NCI-H345 treated with DMSO at 0.1 percent for 48 hours (cell line): Measurements from ENCODE around the gene RHOB.
"Not testable (repeated sequence)": the region's sequence is repeated elsewhere in the genome, so short reads cannot be mapped to it uniquely, and the experiment has no call there.

ENCODE experiments used
- DNase-seq: peaks from one replicate; lab custom pipeline; 2025; ENCODE audit not compliant: unreplicated experiment; lab: John Stamatoyannopoulos, UW

The RHOB gene

DNA sequence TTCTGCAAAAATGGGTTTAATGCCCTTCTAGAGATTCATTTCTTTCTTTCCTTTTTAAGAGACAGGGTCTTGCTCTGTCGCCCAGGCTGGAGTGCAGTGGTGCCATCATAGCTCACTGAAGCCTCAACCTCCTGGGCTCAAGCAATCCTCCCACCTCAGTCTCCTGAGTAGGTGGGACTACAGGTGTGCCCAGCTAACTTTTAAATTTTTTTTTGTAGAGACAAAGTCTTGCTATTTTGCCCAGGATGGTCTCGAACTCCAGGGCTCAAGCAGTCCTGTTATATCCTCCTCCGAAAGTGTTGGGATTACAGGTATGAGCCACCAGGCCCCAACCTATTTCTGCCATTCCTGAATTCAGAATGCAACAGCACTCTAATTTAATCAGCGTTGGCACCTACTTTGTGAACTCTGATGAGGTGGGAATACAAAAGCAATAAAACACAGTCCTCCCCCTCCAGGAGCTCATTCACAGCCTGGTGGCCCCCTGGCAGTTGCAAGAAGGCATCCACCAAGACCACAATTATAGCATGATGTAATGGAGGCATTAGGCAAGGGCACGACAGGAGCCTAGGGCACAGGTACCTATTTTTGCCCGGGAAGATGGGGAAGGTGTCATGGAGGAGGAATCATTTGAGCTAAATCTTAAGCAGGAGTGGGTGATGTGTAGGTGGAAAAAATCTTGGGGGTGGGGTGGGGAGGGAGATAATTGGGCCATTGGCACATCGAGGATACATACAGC is 5.1 kb downstream of the RHOB start:
- DNase-seq, result no peak

GRCh38 chr2:20452551-20452950 is 5.7 kb downstream of the RHOB start:
- DNase-seq, result no peak

GRCh38 chr2:20453087-20453486 is 6.2 kb downstream of the RHOB start:
- no peak for DNase-seq

DNA sequence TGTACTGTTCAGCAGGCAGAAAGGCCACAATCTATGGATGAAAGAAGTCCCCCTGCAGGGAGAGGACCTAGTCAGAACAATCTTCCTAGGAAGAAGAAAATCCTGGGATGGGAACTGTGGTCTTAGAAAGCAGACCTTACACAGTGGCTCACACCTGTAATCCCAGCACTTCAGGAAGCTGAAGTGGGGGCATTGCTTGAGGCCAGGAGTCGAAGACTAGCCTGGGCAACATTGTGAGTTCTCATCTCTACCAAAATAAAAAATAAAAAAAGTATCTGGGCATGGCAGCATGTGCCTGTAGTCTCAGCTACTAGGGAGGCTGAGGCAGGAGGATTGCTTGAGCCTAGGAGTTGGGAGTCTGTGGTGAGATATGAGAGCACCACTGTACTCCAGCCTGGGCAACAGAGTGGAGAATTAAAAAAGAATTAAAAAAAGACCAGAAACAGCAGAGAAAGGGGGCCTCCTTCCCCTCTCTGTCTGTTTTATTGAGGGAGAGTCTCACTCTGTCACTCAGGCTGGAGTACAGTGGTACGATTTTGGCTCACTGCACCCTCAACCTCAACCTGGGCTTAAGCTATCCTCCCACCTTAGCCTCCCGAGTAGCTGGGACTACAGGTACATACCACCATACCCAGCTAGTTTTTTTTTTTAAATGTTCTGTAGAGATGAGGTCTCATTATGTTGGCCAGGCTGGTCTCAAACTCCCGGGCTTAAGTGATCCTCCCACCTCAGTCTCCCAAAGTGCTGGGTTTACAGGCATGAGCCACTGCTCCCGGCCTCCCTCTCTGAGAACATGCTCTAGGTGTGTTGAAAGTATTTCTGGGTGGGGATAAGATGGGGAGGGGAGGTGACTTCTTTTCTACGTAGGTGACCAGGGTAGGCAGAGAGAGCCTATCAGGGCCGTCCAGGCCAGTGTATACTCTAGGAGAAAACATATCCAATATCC is 7.4 kb downstream of the RHOB start:
- DNase-seq, result no peak

GRCh38 chr2:20455076-20455587 is 8.3 kb downstream of the RHOB start:
- no peak for DNase-seq

DNA sequence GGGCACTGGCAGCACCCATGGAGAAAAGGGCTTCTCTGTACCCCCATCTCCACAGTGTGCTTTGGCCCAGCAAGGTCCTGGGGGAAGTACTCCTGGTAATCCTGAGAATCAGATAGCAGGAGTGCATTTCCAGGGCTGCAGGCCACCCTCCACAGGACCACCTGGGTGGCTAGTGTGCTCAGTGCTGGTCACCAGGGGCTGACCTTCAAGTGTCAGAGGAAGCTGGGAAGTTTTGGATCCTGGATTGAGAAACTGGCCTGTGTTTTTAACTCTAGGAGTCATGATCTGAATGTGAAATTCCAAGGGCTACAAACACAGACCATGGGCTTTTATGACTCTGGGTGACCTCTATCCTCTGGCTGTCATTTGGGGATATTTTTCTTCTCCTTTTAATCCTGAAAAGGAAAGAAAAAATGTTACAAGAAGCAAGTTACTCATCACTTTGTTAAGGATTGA is 9.3 kb downstream of the RHOB start:
- DNase-seq, result no peak

GRCh38 chr2:20456636-20457426 is 10.0 kb downstream of the RHOB start:
- no peak for DNase-seq

GRCh38 chr2:20457661-20458630 is 11.1 kb downstream of the RHOB start:
- DNase-seq, result no peak

GRCh38 chr2:20458737-20459484 is 12.0 kb downstream of the RHOB start:
- not testable (repeated sequence) for DNase-seq

DNA sequence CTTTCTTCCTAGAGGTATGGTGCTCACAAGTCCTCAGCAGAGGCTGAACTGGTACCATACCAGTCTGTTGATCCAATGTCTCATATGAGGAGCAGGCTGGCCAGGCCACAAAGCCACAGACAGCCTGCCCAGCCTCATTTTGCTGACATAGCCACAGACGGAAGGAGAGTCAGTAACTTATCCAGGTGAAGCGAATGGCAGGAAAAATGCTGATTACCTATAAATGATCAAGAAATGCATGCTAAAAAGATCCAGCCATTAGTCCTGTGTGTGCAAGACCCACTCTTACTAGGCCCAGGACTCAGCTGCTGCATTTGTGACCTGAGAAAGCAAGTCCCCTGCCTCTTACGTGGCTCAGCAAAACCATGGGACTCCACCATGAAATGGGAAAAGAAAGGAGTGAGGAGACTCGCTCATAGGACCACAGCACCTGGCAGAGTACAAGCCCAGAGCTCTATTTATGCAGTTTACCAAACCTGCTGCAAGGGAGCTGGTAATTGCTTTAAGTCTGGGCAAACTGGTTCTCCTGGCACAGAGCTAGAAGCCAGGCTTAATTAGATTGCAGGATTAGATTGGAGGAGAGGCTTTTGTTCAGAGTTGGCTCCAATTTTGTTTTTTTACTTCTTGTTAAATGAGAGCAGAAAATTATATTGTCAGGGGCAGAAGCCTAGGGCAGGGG is 19.0 kb downstream of the RHOB start:
- DNase-seq, result no peak

DNA sequence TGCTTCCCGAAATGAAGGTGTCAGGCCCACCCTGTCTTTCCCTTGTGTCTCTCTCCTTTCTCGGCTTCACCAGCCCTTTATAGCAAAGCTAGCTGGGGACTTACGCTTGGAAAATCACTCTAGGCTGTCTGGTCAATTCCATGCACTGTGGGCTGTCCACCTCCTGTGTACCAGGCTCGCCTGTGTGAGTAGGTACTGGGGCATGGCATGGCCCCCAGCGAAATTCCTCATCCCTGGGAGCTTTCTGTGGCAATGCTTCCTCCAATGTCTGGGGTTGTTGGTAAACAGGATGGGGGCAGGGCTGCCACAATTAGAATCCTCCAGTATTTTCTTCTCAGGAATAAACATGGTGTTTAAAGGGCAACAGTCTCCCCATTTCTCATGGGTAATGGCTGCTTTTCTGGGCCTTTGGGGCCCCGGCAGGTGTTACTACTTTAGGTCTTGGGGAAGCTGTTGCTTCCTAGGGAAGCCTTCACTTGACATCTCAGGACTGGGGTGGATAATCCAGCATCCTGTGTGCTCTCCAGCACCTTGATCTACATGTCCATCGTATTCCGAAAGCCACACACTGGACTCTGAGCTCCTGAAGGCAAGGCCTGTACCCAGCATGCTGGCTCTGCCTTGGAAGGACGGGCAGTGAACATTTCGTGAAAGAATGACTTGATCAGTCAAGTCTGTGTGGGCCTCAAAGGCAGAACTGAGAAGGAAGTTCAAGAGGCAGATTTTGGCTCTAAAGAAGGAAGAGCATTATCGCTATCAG is 21.1 kb downstream of the RHOB start:
- no peak for DNase-seq

- no peak for DNase-seq
These were observed 22.0 kb downstream of the RHOB start for GRCh38 chr2:20468549-20469500.

- DNase-seq, result no peak
These were observed 22.7 kb downstream of the RHOB start for GRCh38 chr2:20469595-20469994.

- no peak for DNase-seq
These were observed 23.3 kb downstream of the RHOB start for GRCh38 chr2:20470211-20470610.

DNA sequence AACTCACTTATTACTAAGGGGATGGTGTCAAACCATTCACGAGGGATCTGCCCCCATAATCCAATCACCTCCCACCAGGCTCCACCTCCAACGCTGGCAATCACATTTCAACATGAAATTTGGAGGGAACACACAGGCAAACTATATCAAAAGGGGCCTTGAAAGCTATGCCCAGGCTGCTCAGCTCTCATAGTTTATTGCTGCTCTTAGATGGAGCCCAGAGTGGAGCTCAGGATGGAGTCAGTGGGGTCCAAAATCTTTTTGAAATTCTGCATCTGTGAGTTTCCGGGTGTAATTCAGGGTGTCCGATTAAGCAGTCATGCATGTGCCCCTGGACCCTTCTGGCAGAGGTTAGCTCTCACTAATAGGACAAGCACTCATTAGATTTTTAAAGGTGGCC is 24.3 kb downstream of the RHOB start:
- DNase-seq, result no peak

GRCh38 chr2:20471902-20472559 is 25.2 kb downstream of the RHOB start:
- DNase-seq, result no peak
